GM18858 (cell line): ENCODE measurements around the gene ZNF385D.

Experiments
- ATAC-seq: cut with Tn5 transposase; IDR thresholded peaks from one replicate; pipeline ENCODE4 v1.9.1; 2021; ENCODE audit not compliant: unreplicated experiment

ZNF385D gene

GRCh38 chr3:21750080-21750696 lies 822 bp downstream of the ZNF385D start:
- no peak for ATAC-seq

DNA sequence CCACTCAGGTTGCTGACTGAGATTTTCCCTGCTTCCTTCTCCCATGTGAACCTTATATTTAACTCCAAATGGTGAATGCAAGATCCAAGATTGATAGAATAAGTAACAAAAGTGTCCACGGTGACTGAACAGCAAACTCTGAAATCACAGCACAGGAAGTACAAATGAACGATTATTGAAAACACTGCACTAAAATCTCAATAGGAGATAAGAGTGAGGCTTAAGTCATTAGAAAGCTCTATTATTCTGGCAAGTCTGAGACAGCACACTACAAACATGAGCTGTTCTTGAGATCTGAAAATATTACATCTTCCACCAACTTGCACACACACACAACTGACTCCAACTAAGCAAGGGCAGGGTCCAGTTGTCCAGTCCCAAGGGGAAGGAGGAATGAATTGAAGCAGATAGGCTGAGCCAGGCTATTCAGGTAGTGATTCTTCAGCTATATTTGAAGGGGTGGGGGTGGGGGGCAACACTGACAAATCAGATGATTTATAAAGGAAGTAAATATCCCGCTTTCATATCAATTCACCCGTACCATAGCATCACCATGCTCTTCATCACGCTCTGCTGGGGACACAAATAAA lies 2.9 kb downstream of the ZNF385D start:
- no peak for ATAC-seq

GRCh38 chr3:21747376-21747775 lies 3.6 kb downstream of the ZNF385D start:
- ATAC-seq, result no peak

GRCh38 chr3:21745966-21746365 lies 5.0 kb downstream of the ZNF385D start:
- no peak for ATAC-seq

GRCh38 chr3:21744793-21745192 lies 6.2 kb downstream of the ZNF385D start:
- no peak for ATAC-seq

DNA sequence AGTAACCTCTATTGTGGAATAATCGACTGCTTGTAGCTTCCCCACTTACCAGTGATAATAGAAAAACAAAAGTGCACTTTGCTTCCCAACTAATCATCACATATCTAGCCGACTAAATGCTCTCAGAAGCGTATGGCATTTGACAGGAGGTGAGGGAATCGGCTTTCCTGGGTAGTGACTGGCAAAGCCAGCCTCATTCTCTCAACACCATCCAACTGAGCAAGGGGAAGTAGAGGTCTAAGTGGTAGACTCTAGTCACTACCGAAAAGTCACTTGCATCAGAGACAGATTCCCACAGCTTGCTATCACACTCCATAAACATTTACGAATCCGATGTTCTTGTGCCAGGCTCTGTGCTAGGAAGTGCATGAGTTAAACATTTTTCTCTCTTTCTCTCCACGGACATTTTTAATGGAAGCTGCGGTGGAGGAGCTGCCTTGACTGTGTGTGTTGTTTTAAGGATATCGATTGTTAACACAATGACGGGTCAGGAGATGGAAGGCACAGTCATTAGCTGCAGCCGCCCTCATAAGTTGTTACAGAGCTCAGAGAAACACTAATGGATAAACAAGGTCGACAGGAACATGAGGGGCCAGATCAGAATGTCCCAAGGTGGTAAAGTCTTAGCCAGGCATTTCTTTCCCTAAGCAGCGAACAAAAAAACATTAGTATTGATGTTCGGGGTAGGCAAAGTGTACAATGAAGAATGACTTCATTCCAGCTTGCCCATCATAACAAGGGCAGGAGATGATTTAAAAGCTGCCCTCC lies 11.9 kb downstream of the ZNF385D start:
- ATAC-seq, result no peak

GRCh38 chr3:21738283-21738682 lies 12.7 kb downstream of the ZNF385D start:
- ATAC-seq, result no peak

- ATAC-seq, result no peak
Measured at GRCh38 chr3:21734746-21735145, 16.3 kb downstream of the ZNF385D start.

GRCh38 chr3:21729888-21730459 lies 21.0 kb downstream of the ZNF385D start:
- no peak for ATAC-seq

DNA sequence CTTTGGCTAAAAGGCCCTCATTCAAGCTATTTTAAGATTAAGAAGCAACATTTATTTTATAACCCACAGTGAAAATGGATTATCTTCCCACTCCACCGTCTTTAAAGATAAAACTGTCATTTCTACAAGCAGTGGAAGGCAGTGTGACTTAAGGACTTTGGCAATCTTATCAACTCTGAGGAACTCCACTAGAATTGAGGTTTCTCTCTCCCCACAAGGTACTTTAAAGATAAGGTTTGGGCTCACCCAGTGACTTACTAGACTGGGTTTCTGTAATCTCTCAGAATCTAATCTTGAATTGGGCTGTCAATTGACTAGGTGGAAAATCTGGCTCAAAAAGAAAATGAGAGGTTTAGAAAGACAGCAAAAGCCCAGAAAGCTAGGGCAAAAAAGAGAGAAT lies 21.7 kb downstream of the ZNF385D start:
- no peak for ATAC-seq

DNA sequence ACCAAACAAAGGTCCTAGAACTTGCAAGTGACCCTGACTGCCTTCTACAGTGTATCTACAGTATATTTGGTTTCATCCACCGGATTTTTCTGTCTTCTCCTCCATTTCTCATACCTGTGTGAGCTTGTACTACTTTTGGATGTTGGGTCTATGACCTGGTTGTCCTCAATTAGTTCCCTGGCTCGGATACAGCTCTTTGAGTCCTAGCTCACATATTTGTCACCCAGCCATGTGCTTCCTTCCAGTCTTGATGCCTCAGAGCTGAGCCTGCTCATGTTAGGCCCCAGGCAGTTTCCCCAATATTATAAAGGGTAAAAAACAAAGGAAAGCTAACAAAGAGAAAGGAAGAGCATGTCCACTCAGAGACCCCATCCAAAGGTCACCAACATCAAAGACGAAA lies 28.2 kb downstream of the ZNF385D start:
- ATAC-seq, result no peak

- ATAC-seq, result no peak
Measured at GRCh38 chr3:21722301-21722700, 28.7 kb downstream of the ZNF385D start.

- ATAC-seq, result no peak
Measured at GRCh38 chr3:21718943-21719591, 31.9 kb downstream of the ZNF385D start.

DNA sequence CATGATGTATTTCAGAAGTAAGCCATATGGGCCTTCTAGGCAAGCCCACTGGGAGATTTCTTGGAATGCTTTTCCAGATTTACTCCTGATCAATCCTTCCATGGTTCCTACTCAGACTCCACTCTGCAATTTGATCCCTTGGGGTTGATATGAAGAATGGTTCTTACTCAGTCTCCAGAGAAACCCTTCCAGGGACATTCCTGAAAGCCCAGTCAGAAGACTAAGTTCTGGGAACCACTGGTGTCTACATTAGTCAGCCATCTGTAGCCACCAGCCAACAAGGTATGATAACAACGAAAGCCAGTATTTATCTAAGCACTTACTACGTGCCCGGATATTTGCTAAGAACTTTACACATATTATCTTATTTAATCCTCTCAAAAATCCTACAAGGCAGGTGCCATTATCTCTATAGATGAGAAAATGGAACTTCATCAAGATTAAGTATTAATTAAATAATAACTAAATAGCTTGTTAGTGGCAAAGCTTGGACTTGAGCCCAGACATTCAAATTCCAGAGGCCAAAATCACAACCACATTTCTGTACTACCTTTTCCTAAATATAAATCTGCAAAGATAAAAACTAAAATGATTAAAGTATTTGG lies 32.7 kb downstream of the ZNF385D start:
- ATAC-seq, result no peak

- no peak for ATAC-seq
Measured at GRCh38 chr3:21715662-21716061, 35.3 kb downstream of the ZNF385D start.

- no peak for ATAC-seq
Measured at GRCh38 chr3:21705769-21706168, 45.2 kb downstream of the ZNF385D start.

- ATAC-seq, result no peak
Measured at GRCh38 chr3:21704796-21705195, 46.2 kb downstream of the ZNF385D start.

DNA sequence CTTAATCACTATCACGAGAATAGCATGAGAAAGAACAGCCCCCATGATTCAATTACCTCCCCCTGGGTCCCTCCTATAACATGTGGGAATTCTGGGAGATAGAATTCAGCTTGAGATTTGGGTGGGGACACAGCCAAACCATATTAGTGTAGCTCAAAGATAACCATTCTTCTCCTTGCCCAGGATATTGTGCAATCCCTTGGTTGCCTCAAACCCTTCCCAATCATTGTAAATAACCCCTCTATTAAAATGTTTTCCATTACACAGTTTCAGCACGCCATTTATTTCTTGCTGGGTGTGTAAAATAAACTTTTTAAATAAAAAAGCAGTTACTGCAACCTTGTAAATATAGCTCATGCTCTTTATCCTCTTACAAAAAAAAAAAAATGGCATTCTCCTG lies 47.7 kb downstream of the ZNF385D start:
- ATAC-seq, result no peak

- ATAC-seq, result no peak
Measured at GRCh38 chr3:21697707-21698106, 53.3 kb downstream of the ZNF385D start.

GRCh38 chr3:21694506-21694905 lies 56.5 kb downstream of the ZNF385D start:
- ATAC-seq, result no peak

GRCh38 chr3:21691036-21691435 lies 60.0 kb downstream of the ZNF385D start:
- no peak for ATAC-seq
